Natural killer cell (primary cell): Measurements from ENCODE around the gene NOSIP. TPM values are rescaled to one million over a fixed set of nuclear protein-coding genes. Genes with fewer than 3 reads are reported as not detected.

Experiments used
- ATAC-seq, 3 donors: fragments of 150-1000 bp in 2 of 3; fragments of 200-7000 bp in 1 of 3; cut with Tn5 transposase; 1 replicate in 1 of 3; 2 replicates in 2 of 3; pipeline ENCODE4 v1.10.0; 2021; ENCODE audit warnings: mild to moderate bottlenecking in 2 of 3, moderate library complexity in 2 of 3
- DNase-seq, 2 donors: peaks; one replicate each; pipeline versions ENCODE4 v3.0.0 to v3.0.0-alpha.2; 2013 to 2021; ENCODE audit warnings: mixed read lengths in 1 of 2
- H3K27ac ChIP-seq: one replicate; pipeline ENCODE4 v1.5.1; 2013; ENCODE audit warnings: mild to moderate bottlenecking, low read length
- H3K27me3 ChIP-seq: one replicate; pipeline ENCODE4 v1.6.1; 2013; ENCODE audit warnings: low read length; ENCODE audit not compliant: control insufficient read depth, insufficient read depth
- H3K36me3 ChIP-seq: one replicate; pipeline ENCODE4 v1.6.1; 2013; ENCODE audit warnings: low read length; ENCODE audit not compliant: control insufficient read depth, insufficient read depth
- H3K4me1 ChIP-seq: one replicate; pipeline ENCODE4 v1.6.1; 2013; ENCODE audit warnings: low read length; ENCODE audit not compliant: control insufficient read depth, insufficient read depth
- H3K4me3 ChIP-seq: one replicate; pipeline ENCODE4 v1.5.1; 2013; ENCODE audit warnings: low read length
- H3K9me3 ChIP-seq: one replicate; pipeline ENCODE4 v1.6.1; 2013; ENCODE audit warnings: low read length; ENCODE audit not compliant: control insufficient read depth, insufficient read depth
- H3K27ac Mint-ChIP-seq, 2 donors: one replicate each; pipeline ENCODE4 v1.8.0; 2022; ENCODE audit warnings: mild to moderate bottlenecking in 2 of 2, mixed read lengths in 2 of 2, moderate library complexity in 1 of 2
- H3K27me3 Mint-ChIP-seq, 2 donors: one replicate each; pipeline ENCODE4 v1.8.0; 2022; ENCODE audit warnings: low read depth in 2 of 2, mixed read lengths in 2 of 2
- H3K36me3 Mint-ChIP-seq: one replicate; pipeline ENCODE4 v1.8.0; 2022; ENCODE audit warnings: mixed read lengths
- H3K4me1 Mint-ChIP-seq, 2 donors: one replicate each; pipeline ENCODE4 v1.8.0; 2022; ENCODE audit warnings: mixed read lengths in 2 of 2
- H3K4me3 Mint-ChIP-seq: one replicate; pipeline ENCODE4 v1.8.0; 2022; ENCODE audit warnings: mild to moderate bottlenecking, moderate library complexity, mixed read lengths
- H3K9me3 Mint-ChIP-seq, 2 donors: one replicate each; pipeline ENCODE4 v1.8.0; 2022; ENCODE audit warnings: mixed read lengths in 2 of 2
- WGBS: methylation state at CpG from one replicate; pipeline ENCODE4 v1.1.7; 2013; ENCODE audit warnings: missing lambda C conversion rate; ENCODE audit not compliant: insufficient coverage; 5-methylcytosine and 5-hydroxymethylcytosine counted together
- intact Hi-C: fragments of 100-400 bp; cut with micrococcal nuclease; formaldehyde crosslinking; loops from one replicate; pipeline ENCODE4 v1.14.2; 2022
- total RNA-seq, 4 donors: library from RNA; stranded (reverse); fragments of 120-200 nt in 1 of 4; gene quantifications; one replicate each; pipeline versions ENCODE4 v1.2.3 to v1.2.4, GENCODE V29; 2013 to 2022
- TF ChIP-seq, protein P1 (sequence below): fragments of 200-600 bp; IDR thresholded peaks from one replicate; pipeline ENCODE4 v1.8.0; 2022; ENCODE audit warnings: antibody characterized with exemption

The NOSIP gene
- total RNA-seq, 3 donors from 2014 or later (not counting 1 experiment from before 2014, with no cell fraction given): 46.7 to 63.6 (median 59.8) TPM

DNA sequence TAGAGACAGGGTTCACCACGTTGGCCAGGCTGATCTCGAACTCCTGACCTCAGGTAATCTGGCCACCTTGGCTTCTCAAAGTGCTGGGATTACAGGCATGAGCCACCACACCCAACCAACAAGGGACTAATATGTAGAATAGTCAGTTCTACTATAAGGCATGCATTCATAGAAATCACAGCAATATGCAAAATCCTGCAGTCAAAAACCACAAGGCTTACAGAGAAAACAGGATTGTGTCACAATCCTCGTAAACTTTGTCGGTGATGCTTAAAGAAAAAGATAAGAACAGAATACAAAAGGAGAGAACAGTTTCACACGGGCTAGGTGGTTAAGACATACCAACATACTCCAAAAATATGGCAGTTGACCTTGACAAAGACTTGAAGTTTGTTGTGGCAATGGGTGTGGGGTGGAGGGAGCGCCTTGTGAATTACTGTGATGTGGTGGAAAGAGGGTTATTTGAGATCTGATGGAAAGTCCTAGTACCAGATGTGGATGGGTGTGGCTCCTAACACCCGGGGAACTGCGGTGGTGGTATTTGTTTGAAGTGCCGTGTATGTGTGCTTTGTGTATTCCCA is 12.4 kb downstream of the NOSIP start:
- H3K4me1 Mint-ChIP-seq: peaks cover 40 to 56% of the 10 kb centered on the region in 2 donors

DNA sequence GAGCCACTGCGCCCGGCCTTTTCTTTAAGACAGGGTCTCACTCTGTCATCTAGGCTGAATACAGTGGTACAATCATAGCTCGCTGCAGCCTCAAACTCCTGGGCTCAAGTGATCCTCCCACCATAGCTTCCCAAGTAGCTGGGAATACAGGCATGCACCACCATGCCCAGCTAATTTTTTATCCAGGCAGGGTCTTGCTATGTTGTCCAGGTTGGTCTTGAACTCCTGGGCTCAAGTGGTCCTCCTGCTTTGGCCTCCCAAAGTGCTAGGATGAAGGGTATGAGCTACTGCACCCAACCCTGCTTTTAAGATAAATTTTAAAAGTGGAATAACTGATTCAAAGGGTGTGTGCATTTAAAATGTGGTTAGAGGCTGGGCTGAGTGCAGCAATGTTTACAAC is 14.1 kb downstream of the NOSIP start:
- no peaks in the 10 kb centered on the region for H3K27me3 ChIP-seq
- H3K36me3 Mint-ChIP-seq: no peaks in the 10 kb centered on the region
- peak overlapping the region; percentile 41 for H3K27ac ChIP-seq
- no peak for ATAC-seq
- no peak for DNase-seq
- peak overlapping the region; percentile 89 to 91 for H3K27ac Mint-ChIP-seq
- no peak overlapping the region for H3K4me3 ChIP-seq
- H3K36me3 ChIP-seq: peaks cover 2% of the 10 kb centered on the region
- intact Hi-C loops: no loop called here
- peaks cover 41 to 64% of the 10 kb centered on the region in 2 donors for H3K4me1 Mint-ChIP-seq
- no peaks in the 10 kb centered on the region for H3K9me3 Mint-ChIP-seq
- TF ChIP-seq, protein P1, sequence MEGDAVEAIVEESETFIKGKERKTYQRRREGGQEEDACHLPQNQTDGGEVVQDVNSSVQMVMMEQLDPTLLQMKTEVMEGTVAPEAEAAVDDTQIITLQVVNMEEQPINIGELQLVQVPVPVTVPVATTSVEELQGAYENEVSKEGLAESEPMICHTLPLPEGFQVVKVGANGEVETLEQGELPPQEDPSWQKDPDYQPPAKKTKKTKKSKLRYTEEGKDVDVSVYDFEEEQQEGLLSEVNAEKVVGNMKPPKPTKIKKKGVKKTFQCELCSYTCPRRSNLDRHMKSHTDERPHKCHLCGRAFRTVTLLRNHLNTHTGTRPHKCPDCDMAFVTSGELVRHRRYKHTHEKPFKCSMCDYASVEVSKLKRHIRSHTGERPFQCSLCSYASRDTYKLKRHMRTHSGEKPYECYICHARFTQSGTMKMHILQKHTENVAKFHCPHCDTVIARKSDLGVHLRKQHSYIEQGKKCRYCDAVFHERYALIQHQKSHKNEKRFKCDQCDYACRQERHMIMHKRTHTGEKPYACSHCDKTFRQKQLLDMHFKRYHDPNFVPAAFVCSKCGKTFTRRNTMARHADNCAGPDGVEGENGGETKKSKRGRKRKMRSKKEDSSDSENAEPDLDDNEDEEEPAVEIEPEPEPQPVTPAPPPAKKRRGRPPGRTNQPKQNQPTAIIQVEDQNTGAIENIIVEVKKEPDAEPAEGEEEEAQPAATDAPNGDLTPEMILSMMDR: no peak
- no peaks in the 10 kb centered on the region for H3K27me3 Mint-ChIP-seq
- peak overlapping the region; percentile 35 for H3K4me3 Mint-ChIP-seq
- H3K9me3 ChIP-seq: no peaks in the 10 kb centered on the region
- WGBS: 98% methylated on average over 3 of the region's 3 CpGs
- peaks cover 94% of the 10 kb centered on the region for H3K4me1 ChIP-seq

More for the DNA sequence above, 12.4 kb downstream of the NOSIP start:
- H3K9me3 ChIP-seq: no peaks in the 10 kb centered on the region
- peaks cover 79% of the 10 kb centered on the region for H3K4me1 ChIP-seq
- no peaks in the 10 kb centered on the region for H3K36me3 Mint-ChIP-seq
- H3K27ac ChIP-seq: peak overlapping the region; percentile 56
- H3K4me3 Mint-ChIP-seq: peak overlapping the region; percentile 79
- peak; percentile 59 to 77 (median 73) for ATAC-seq
- H3K9me3 Mint-ChIP-seq: no peaks in the 10 kb centered on the region
- intact Hi-C loops: loop anchor here (2.0 kb wide), 2 partner anchors 13 to 113 kb away; no protein-coding TSS in a partner anchor
- peak; percentile 54 to 94 for DNase-seq
- H3K4me3 ChIP-seq: no peak overlapping the region
- H3K27ac Mint-ChIP-seq: peak overlapping the region; percentile 89 to 91
- peaks cover 4% of the 10 kb centered on the region for H3K36me3 ChIP-seq
- H3K27me3 Mint-ChIP-seq: no peaks in the 10 kb centered on the region
- 14% methylated on average over 5 of the region's 9 CpGs for WGBS
- TF ChIP-seq, protein P1: no peak
- H3K27me3 ChIP-seq: no peaks in the 10 kb centered on the region

DNA sequence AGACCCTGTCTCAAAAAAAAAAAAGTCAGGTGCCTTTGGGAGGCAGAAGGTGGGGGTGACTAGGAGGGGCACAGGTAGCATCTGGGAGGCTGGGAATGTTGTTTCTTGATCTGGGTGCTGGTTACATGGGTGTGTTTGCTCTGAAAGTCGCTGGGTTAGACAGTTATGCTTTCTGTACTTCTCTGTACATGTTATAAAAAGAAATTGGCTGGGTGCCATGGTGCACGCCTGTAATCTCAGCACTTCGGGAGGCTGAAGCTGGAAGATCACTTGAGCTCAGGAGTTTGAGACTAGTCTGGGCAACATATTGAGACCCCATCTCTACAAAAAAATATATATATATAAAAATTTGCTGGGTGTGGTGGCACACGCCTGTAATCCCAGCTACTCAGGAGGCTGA is 15.1 kb downstream of the NOSIP start:
- no peaks in the 10 kb centered on the region for H3K9me3 Mint-ChIP-seq
- H3K4me3 Mint-ChIP-seq: peak overlapping the region; percentile 47
- peaks cover 48 to 69% of the 10 kb centered on the region in 2 donors for H3K4me1 Mint-ChIP-seq
- H3K4me1 ChIP-seq: peaks cover 99% of the 10 kb centered on the region
- H3K9me3 ChIP-seq: no peaks in the 10 kb centered on the region
- intact Hi-C loops: no loop called here
- no peak overlapping the region for H3K4me3 ChIP-seq
- H3K27me3 ChIP-seq: no peaks in the 10 kb centered on the region
- no peaks in the 10 kb centered on the region for H3K27me3 Mint-ChIP-seq
- H3K36me3 ChIP-seq: peaks cover 2% of the 10 kb centered on the region
- H3K36me3 Mint-ChIP-seq: no peaks in the 10 kb centered on the region
- ATAC-seq: no peak
- whole genome bisulfite sequencing: 64% methylated on average over 2 of the region's 4 CpGs
- H3K27ac Mint-ChIP-seq: peak overlapping the region; percentile 89 to 91
- TF ChIP-seq, protein P1: no peak
- DNase-seq: peak in 1 of 2 donors; percentile 74
- H3K27ac ChIP-seq: peak overlapping the region; percentile 51
